ENCODE measurements around the gene CRB3. TPM values are rescaled to one million over a fixed set of nuclear protein-coding genes. Genes with fewer than 3 reads are reported as not detected.

CRB3 gene
- total RNA-seq, 2 experiments from 2014 or later: 1.2 to 2.9 TPM

GRCh38 chr19:6467384-6467783 lies 3.3 kb downstream of the CRB3 start:
- no peak for DNase-seq (ENCODE audit: low spot score)
- no peak for TF ChIP-seq EZH2phosphoT487 (IDR thresholded peaks at IDR 0.05; ENCODE audit: borderline replicate concordance, low read depth, low read length)
- TF ChIP-seq CTCF (conservative IDR thresholded peaks at IDR 0.05; ENCODE audit: low read length): no peak
- no peak overlapping the region for H3K27ac ChIP-seq (ENCODE audit: low read depth, low read length, poor library complexity, severe bottlenecking)
- TSS peak; percentile 94 for BruUV-seq (replicated peaks)
- no peaks in the 10 kb centered on the region for H3K9me2 ChIP-seq (ENCODE audit: insufficient read depth, low read length)
- no peaks in the 10 kb centered on the region for H3K9me3 ChIP-seq (ENCODE audit: low read length)
- H3K36me3 ChIP-seq (ENCODE audit: insufficient read depth, low read length): peaks cover 15% of the 10 kb centered on the region
- POLR2A ChIA-PET: no interaction called here
- H3K4me3 ChIP-seq (ENCODE audit: low read depth, low read length, poor library complexity, severe bottlenecking): no peak overlapping the region
- no peaks in the 10 kb centered on the region for H4K20me1 ChIP-seq (ENCODE audit: insufficient read depth, low read length)
- CTCF ChIA-PET (ENCODE audit: unreplicated experiment): no interaction called here
- no peaks in the 10 kb centered on the region for H3K79me2 ChIP-seq (ENCODE audit: insufficient read depth, low read depth, low read length)
- H3K4me1 ChIP-seq (ENCODE audit: insufficient read depth, low read length, poor library complexity, severe bottlenecking): peaks cover 6% of the 10 kb centered on the region
- intact Hi-C loops (cut with micrococcal nuclease; ENCODE audit: unreplicated experiment): no loop called here
- H3K4me2 ChIP-seq (ENCODE audit: low read length): no peak overlapping the region
- no peak overlapping the region for H2AFZ ChIP-seq (ENCODE audit: low read length)

- no peak overlapping the region for H3K4me2 ChIP-seq (ENCODE audit: low read length)
- H3K9me3 ChIP-seq (ENCODE audit: low read length): no peaks in the 10 kb centered on the region
- intact Hi-C loops (cut with micrococcal nuclease; ENCODE audit: unreplicated experiment): no loop called here
Measured at GRCh38 chr19:6470173-6470572, 6.1 kb downstream of the CRB3 start.

More at GRCh38 chr19:6470173-6470572, 6.1 kb downstream of the CRB3 start:
- no peak overlapping the region for H3K27ac ChIP-seq (ENCODE audit: low read depth, low read length, poor library complexity, severe bottlenecking)
- no peaks in the 10 kb centered on the region for H3K9me2 ChIP-seq (ENCODE audit: insufficient read depth, low read length)
- no peak overlapping the region for H3K4me3 ChIP-seq (ENCODE audit: low read depth, low read length, poor library complexity, severe bottlenecking)
- H2AFZ ChIP-seq (ENCODE audit: low read length): no peak overlapping the region
- no peak for DNase-seq (ENCODE audit: low spot score)
- peaks cover 2% of the 10 kb centered on the region for H3K4me1 ChIP-seq (ENCODE audit: insufficient read depth, low read length, poor library complexity, severe bottlenecking)
- ChIA-PET CTCF (ENCODE audit: unreplicated experiment) (no interaction called here), POLR2A (interaction anchor here (0.6 kb wide), 1 partner anchor 21 kb away, joined by 3 read pairs; no protein-coding TSS in a partner anchor)
- TF ChIP-seq CTCF (conservative IDR thresholded peaks at IDR 0.05; ENCODE audit: low read length): no peak
- no peak for TF ChIP-seq EZH2phosphoT487 (IDR thresholded peaks at IDR 0.05; ENCODE audit: borderline replicate concordance, low read depth, low read length)
- no peaks in the 10 kb centered on the region for H4K20me1 ChIP-seq (ENCODE audit: insufficient read depth, low read length)
- H3K36me3 ChIP-seq (ENCODE audit: insufficient read depth, low read length): peaks cover 34% of the 10 kb centered on the region
- no TSS peak for BruUV-seq (replicated peaks)
- H3K79me2 ChIP-seq (ENCODE audit: insufficient read depth, low read depth, low read length): no peaks in the 10 kb centered on the region

All from OCI-LY7 (cell line).